HepG2 (cell line): ENCODE measurements around the gene GSDMA. TPM values are rescaled to one million over a fixed set of nuclear protein-coding genes. Genes with fewer than 3 reads are reported as not detected.

Source experiments
- CHD2 ChIP-seq: IDR thresholded peaks from 2 replicates; pipeline ENCODE4 v1.6.1; 2011; ENCODE audit warnings: low read depth, low read length, improper control_type of control experiment
- EHMT2 ChIP-seq: fragments of 200-600 bp; sonication (generic); IDR thresholded peaks from 2 replicates; pipeline ENCODE4 v1.7.0; 2017; ENCODE audit warnings: antibody characterized with exemption, low read depth, low read length, borderline replicate concordance
- ELK4 ChIP-seq: sonication (generic); formaldehyde crosslinking; IDR thresholded peaks from 2 replicates; pipeline ENCODE4 v1.9.0; 2021; ENCODE audit warnings: missing genetic modification reagents, borderline replicate concordance
- FOSL2 ChIP-seq: sonication (generic); formaldehyde crosslinking; IDR thresholded peaks from 2 replicates; pipeline ENCODE4 v1.4.0; 2020; ENCODE audit warnings: missing genetic modification reagents
- FOXK1 ChIP-seq: sonication (generic); formaldehyde crosslinking; IDR thresholded peaks from 2 replicates; pipeline ENCODE4 v1.4.0; 2020; ENCODE audit warnings: low read depth, missing genetic modification reagents, borderline replicate concordance
- KDM4B ChIP-seq: sonication (generic); formaldehyde crosslinking; IDR thresholded peaks from 2 replicates; pipeline ENCODE4 v1.4.0; 2020; ENCODE audit warnings: missing genetic modification reagents
- KLF15 ChIP-seq: sonication (generic); formaldehyde crosslinking; IDR thresholded peaks from 2 replicates; pipeline ENCODE4 v1.8.1; 2023; ENCODE audit warnings: borderline replicate concordance, mild to moderate bottlenecking, inconsistent platforms, missing genetic modification reagents, mixed read lengths
- MIER3 ChIP-seq: IDR thresholded peaks from 2 replicates; pipeline ENCODE4 v1.6.1; 2016; ENCODE audit warnings: missing compliant biosample characterization, borderline replicate concordance
- RBFOX2 ChIP-seq: fragments of 200-400 bp; formaldehyde crosslinking; IDR thresholded peaks from 2 replicates; pipeline ENCODE4 v1.6.1; 2017; ENCODE audit warnings: low read depth, mild to moderate bottlenecking, low read length
- YY1 ChIP-seq: IDR thresholded peaks from 2 replicates; pipeline ENCODE4 v1.6.1; 2011; ENCODE audit warnings: low read length, low read depth, moderate library complexity, mild to moderate bottlenecking; ENCODE audit not compliant: insufficient read depth, insufficient replicate concordance
- ZBTB42 ChIP-seq: sonication (generic); formaldehyde crosslinking; IDR thresholded peaks from 2 replicates; pipeline ENCODE4 v1.5.0; 2020; ENCODE audit warnings: mild to moderate bottlenecking, missing genetic modification reagents
- ZBTB7A ChIP-seq: sonication (generic); formaldehyde crosslinking; IDR thresholded peaks from 2 replicates; pipeline ENCODE4 v1.8.0; 2022; ENCODE audit warnings: mild to moderate bottlenecking, missing genetic modification reagents
- ZMYM4 ChIP-seq: sonication (generic); formaldehyde crosslinking; IDR thresholded peaks from 2 replicates; pipeline ENCODE4 v1.8.1; 2023; ENCODE audit warnings: mild to moderate bottlenecking, missing genetic modification reagents
- ZNF143 ChIP-seq: sonication (generic); formaldehyde crosslinking; IDR thresholded peaks from 2 replicates; pipeline ENCODE4 v1.4.0; 2020; ENCODE audit warnings: missing genetic modification reagents
- ZNF280B ChIP-seq: sonication (generic); formaldehyde crosslinking; IDR thresholded peaks from 2 replicates; pipeline ENCODE4 v1.5.0; 2020; ENCODE audit warnings: missing genetic modification reagents, mild to moderate bottlenecking, borderline replicate concordance
- ZNF570 ChIP-seq: sonication (generic); formaldehyde crosslinking; IDR thresholded peaks from 2 replicates; pipeline ENCODE4 v1.4.0; 2020; ENCODE audit warnings: mild to moderate bottlenecking, missing genetic modification reagents, borderline replicate concordance
- ZNF616 ChIP-seq: sonication (generic); formaldehyde crosslinking; IDR thresholded peaks from 2 replicates; pipeline ENCODE4 v1.5.0; 2020; ENCODE audit warnings: low read depth, mild to moderate bottlenecking, missing genetic modification reagents
- ZNF644 ChIP-seq: IDR thresholded peaks from 2 replicates; pipeline ENCODE4 v1.6.1; 2016; ENCODE audit warnings: low read depth
- ZNF674 ChIP-seq: sonication (generic); formaldehyde crosslinking; IDR thresholded peaks from 2 replicates; pipeline ENCODE4 v1.5.0; 2020; ENCODE audit warnings: low read depth, mild to moderate bottlenecking, missing genetic modification reagents
- polyA plus RNA-seq, 8 experiments: library from polyadenylated mRNA; depleted of rRNA in 3 of 8; stranded (reverse) in 7 of 8; unstranded in 1 of 8; fragments of >200 nt; fragmentation: Illumina TruSeq in 4 of 8; extraction: Trizol in 4 of 8; gene quantifications; 2 replicates each; pipeline versions ENCODE4 v1.2.1 to v1.2.3, GENCODE V29; 2011 to 2016; ENCODE audit warnings: low read depth in 4 of 8, missing spikeins in 1 of 8, mixed read lengths in 1 of 8; ENCODE audit not compliant: insufficient read depth in 1 of 8
- total RNA-seq, 5 experiments: library from RNA; depleted of rRNA; stranded (reverse); fragments of >200 nt; fragmentation: Illumina TruSeq; extraction: Trizol; gene quantifications; 2 replicates each; pipeline ENCODE4 v1.2.3, GENCODE V29; 2016; ENCODE audit warnings: low read depth in 1 of 5
- TF ChIP-seq, protein P1 (sequence below): sonication (generic); formaldehyde crosslinking; IDR thresholded peaks from 2 replicates; pipeline ENCODE4 v1.4.0; 2020; ENCODE audit warnings: missing genetic modification reagents
- TF ChIP-seq, protein P2 (sequence below): sonication (generic); formaldehyde crosslinking; IDR thresholded peaks from 2 replicates; pipeline ENCODE4 v1.4.0; 2020; ENCODE audit warnings: low read depth, missing genetic modification reagents

The GSDMA gene
- total and polyA plus RNA-seq, 2 of the 13 experiments (the other 11 are each of a cell fraction or from before 2014, with no cell fraction given), result not detected

DNA sequence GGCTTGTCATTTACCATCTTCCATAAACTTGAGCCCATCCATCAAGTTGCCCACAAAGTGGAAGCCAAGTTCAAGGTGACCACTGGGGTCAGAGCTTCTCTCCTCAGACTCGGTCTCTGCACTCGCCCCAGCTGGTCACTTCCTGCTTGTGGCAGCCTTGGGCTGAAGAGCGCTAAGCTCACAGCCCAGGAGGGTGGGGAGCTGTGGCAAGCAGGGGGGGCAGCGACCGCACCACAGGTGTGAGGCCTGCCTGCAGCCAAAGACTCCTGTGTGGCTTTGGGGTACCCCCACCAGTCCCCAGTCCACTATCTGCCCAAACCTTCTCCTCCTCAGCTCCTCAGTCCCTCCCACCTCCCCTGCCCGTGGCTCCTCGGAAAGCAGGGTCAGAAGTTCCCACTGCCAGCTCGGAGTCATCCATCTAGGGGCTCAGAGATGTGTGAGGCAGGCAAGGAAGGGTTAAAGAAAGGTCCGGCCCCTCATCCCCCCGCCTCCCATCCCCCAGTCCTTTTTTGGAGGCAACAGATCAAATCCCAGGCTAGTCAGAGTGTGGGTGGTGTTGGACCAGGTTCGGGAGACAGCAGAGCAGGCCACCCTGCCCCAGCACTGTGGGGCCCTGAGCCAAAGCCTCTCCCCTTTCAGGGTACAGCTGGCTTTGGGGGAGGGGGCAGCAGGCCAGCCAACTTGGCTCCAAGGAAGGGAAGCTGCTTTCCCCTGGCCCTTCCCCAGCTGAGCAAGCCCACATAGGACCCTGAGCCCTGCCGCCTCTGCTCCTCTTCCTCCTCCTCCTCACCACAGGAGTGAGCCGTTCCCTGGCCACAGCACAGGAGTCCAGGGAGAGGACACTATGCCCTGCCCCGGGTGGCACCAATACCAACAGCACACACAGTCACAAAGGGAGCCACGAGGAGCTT is 55.7 kb downstream of the GSDMA start (continued):
- no peak for TF ChIP-seq KLF15 (CRISPR knock-in tag)
- no peak for TF ChIP-seq ZNF674 (CRISPR knock-in tag)
- no peak for TF ChIP-seq ZMYM4 (CRISPR knock-in tag)
- TF ChIP-seq FOSL2, result no peak
- no peak for TF ChIP-seq ZNF143 (CRISPR knock-in tag)
- TF ChIP-seq CHD2, result no peak
- TF ChIP-seq EHMT2, result no peak
- TF ChIP-seq, protein P1, sequence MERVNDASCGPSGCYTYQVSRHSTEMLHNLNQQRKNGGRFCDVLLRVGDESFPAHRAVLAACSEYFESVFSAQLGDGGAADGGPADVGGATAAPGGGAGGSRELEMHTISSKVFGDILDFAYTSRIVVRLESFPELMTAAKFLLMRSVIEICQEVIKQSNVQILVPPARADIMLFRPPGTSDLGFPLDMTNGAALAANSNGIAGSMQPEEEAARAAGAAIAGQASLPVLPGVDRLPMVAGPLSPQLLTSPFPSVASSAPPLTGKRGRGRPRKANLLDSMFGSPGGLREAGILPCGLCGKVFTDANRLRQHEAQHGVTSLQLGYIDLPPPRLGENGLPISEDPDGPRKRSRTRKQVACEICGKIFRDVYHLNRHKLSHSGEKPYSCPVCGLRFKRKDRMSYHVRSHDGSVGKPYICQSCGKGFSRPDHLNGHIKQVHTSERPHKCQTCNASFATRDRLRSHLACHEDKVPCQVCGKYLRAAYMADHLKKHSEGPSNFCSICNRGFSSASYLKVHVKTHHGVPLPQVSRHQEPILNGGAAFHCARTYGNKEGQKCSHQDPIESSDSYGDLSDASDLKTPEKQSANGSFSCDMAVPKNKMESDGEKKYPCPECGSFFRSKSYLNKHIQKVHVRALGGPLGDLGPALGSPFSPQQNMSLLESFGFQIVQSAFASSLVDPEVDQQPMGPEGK (CRISPR knock-in tag), result 0 out of 2 replicates have a peak, but pooled peaks have one; percentile 26
- no peak for TF ChIP-seq RBFOX2
- no peak for TF ChIP-seq YY1
- TF ChIP-seq, protein P2, sequence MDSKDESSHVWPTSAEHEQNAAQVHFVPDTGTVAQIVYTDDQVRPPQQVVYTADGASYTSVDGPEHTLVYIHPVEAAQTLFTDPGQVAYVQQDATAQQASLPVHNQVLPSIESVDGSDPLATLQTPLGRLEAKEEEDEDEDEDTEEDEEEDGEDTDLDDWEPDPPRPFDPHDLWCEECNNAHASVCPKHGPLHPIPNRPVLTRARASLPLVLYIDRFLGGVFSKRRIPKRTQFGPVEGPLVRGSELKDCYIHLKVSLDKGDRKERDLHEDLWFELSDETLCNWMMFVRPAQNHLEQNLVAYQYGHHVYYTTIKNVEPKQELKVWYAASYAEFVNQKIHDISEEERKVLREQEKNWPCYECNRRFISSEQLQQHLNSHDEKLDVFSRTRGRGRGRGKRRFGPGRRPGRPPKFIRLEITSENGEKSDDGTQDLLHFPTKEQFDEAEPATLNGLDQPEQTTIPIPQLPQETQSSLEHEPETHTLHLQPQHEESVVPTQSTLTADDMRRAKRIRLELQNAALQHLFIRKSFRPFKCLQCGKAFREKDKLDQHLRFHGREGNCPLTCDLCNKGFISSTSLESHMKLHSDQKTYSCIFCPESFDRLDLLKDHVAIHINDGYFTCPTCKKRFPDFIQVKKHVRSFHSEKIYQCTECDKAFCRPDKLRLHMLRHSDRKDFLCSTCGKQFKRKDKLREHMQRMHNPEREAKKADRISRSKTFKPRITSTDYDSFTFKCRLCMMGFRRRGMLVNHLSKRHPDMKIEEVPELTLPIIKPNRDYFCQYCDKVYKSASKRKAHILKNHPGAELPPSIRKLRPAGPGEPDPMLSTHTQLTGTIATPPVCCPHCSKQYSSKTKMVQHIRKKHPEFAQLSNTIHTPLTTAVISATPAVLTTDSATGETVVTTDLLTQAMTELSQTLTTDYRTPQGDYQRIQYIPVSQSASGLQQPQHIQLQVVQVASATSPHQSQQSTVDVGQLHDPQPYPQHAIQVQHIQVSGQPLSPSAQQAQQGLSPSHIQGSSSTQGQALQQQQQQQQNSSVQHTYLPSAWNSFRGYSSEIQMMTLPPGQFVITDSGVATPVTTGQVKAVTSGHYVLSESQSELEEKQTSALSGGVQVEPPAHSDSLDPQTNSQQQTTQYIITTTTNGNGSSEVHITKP (CRISPR knock-in tag), result no peak
- no peak for TF ChIP-seq ZNF644
- TF ChIP-seq ZNF280B (CRISPR knock-in tag), result no peak
- no peak for TF ChIP-seq FOXK1 (CRISPR knock-in tag)
- TF ChIP-seq MIER3 (CRISPR knock-in tag), result no peak
- TF ChIP-seq KDM4B (CRISPR knock-in tag), result no peak
- no peak for TF ChIP-seq ELK4 (CRISPR knock-in tag)
- no peak for TF ChIP-seq ZNF616 (CRISPR knock-in tag)
- no peak for TF ChIP-seq ZBTB42
- TF ChIP-seq ZNF570 (CRISPR knock-in tag), result no peak
- TF ChIP-seq ZBTB7A (CRISPR knock-in tag), result 0 out of 2 replicates have a peak, but pooled peaks have one; percentile 20
